ENCODE measurements around the gene NOTCH2. TPM values are rescaled to one million over a fixed set of nuclear protein-coding genes. Genes with fewer than 3 reads are reported as not detected.
"Not testable (repeated sequence)": the region's sequence is repeated elsewhere in the genome, so short reads cannot be mapped to it uniquely, and the experiment has no call there.

The NOTCH2 gene
- total and polyA plus RNA-seq, 4 donors, result 8.7 to 55.3 (median 27.4) TPM

- H3K36me3 ChIP-seq (ENCODE audit: control insufficient read depth in 4 of 4, insufficient read depth in 3 of 4, low read depth in 1 of 4, low read length in 3 of 4); H3K9me3 ChIP-seq (ENCODE audit: control insufficient read depth in 4 of 4, low read length in 3 of 4); DNase-seq (ENCODE audit: low spot score); H3K4me1 ChIP-seq (ENCODE audit: control insufficient read depth in 4 of 4, insufficient read depth in 4 of 4, low read length in 3 of 4); H3K27ac ChIP-seq (ENCODE audit: low read depth in 1 of 2, low read length in 2 of 2); H3K4me3 ChIP-seq (ENCODE audit: low read depth in 1 of 3, low read length in 3 of 3); H3K27me3 ChIP-seq (ENCODE audit: control insufficient read depth in 4 of 4, insufficient read depth in 4 of 4, low read length in 3 of 4); H3K9ac ChIP-seq (ENCODE audit: low read depth in 1 of 2, low read length in 2 of 2): not testable (repeated sequence)
- 94% methylated on average over 7 of the region's 10 CpGs for WGBS
Observed at GRCh38 chr1:120109180-120109579, 39.7 kb upstream of the NOTCH2 start.

GRCh38 chr1:120105288-120105687 is 35.8 kb upstream of the NOTCH2 start:
- 82% methylated on average over 1 of the region's 2 CpGs for WGBS
- H3K9me3 ChIP-seq (ENCODE audit: control insufficient read depth in 4 of 4, low read length in 3 of 4); H3K9ac ChIP-seq (ENCODE audit: low read depth in 1 of 2, low read length in 2 of 2); H3K4me1 ChIP-seq (ENCODE audit: control insufficient read depth in 4 of 4, insufficient read depth in 4 of 4, low read length in 3 of 4); H3K27me3 ChIP-seq (ENCODE audit: control insufficient read depth in 4 of 4, insufficient read depth in 4 of 4, low read length in 3 of 4); H3K36me3 ChIP-seq (ENCODE audit: control insufficient read depth in 4 of 4, insufficient read depth in 3 of 4, low read depth in 1 of 4, low read length in 3 of 4); H3K27ac ChIP-seq (ENCODE audit: low read depth in 1 of 2, low read length in 2 of 2); DNase-seq (ENCODE audit: low spot score); H3K4me3 ChIP-seq (ENCODE audit: low read depth in 1 of 3, low read length in 3 of 3): not testable (repeated sequence)

GRCh38 chr1:120103768-120104167 is 34.3 kb upstream of the NOTCH2 start:
- H3K9me3 ChIP-seq (ENCODE audit: control insufficient read depth in 4 of 4, low read length in 3 of 4); H3K4me3 ChIP-seq (ENCODE audit: low read depth in 1 of 3, low read length in 3 of 3); H3K9ac ChIP-seq (ENCODE audit: low read depth in 1 of 2, low read length in 2 of 2); H3K36me3 ChIP-seq (ENCODE audit: control insufficient read depth in 4 of 4, insufficient read depth in 3 of 4, low read depth in 1 of 4, low read length in 3 of 4); DNase-seq (ENCODE audit: low spot score); H3K27ac ChIP-seq (ENCODE audit: low read depth in 1 of 2, low read length in 2 of 2); H3K4me1 ChIP-seq (ENCODE audit: control insufficient read depth in 4 of 4, insufficient read depth in 4 of 4, low read length in 3 of 4); H3K27me3 ChIP-seq (ENCODE audit: control insufficient read depth in 4 of 4, insufficient read depth in 4 of 4, low read length in 3 of 4): not testable (repeated sequence)
- no CpG with 5 or more reads among the region's 3 CpGs for WGBS

- H3K4me1 ChIP-seq (ENCODE audit: control insufficient read depth in 4 of 4, insufficient read depth in 4 of 4, low read length in 3 of 4); H3K27ac ChIP-seq (ENCODE audit: low read depth in 1 of 2, low read length in 2 of 2); H3K9me3 ChIP-seq (ENCODE audit: control insufficient read depth in 4 of 4, low read length in 3 of 4); H3K27me3 ChIP-seq (ENCODE audit: control insufficient read depth in 4 of 4, insufficient read depth in 4 of 4, low read length in 3 of 4); H3K9ac ChIP-seq (ENCODE audit: low read depth in 1 of 2, low read length in 2 of 2); H3K36me3 ChIP-seq (ENCODE audit: control insufficient read depth in 4 of 4, insufficient read depth in 3 of 4, low read depth in 1 of 4, low read length in 3 of 4); H3K4me3 ChIP-seq (ENCODE audit: low read depth in 1 of 3, low read length in 3 of 3); DNase-seq (ENCODE audit: low spot score): not testable (repeated sequence)
- 92% methylated on average over 1 of the region's 1 CpG for WGBS
Observed at GRCh38 chr1:120101593-120101992, 32.1 kb upstream of the NOTCH2 start.

- H3K4me3 ChIP-seq (ENCODE audit: low read depth in 1 of 3, low read length in 3 of 3); H3K4me1 ChIP-seq (ENCODE audit: control insufficient read depth in 4 of 4, insufficient read depth in 4 of 4, low read length in 3 of 4); H3K9ac ChIP-seq (ENCODE audit: low read depth in 1 of 2, low read length in 2 of 2); H3K9me3 ChIP-seq (ENCODE audit: control insufficient read depth in 4 of 4, low read length in 3 of 4); H3K27me3 ChIP-seq (ENCODE audit: control insufficient read depth in 4 of 4, insufficient read depth in 4 of 4, low read length in 3 of 4); H3K27ac ChIP-seq (ENCODE audit: low read depth in 1 of 2, low read length in 2 of 2); DNase-seq (ENCODE audit: low spot score); H3K36me3 ChIP-seq (ENCODE audit: control insufficient read depth in 4 of 4, insufficient read depth in 3 of 4, low read depth in 1 of 4, low read length in 3 of 4): not testable (repeated sequence)
- 58% methylated on average over 1 of the region's 1 CpG for WGBS
Observed at GRCh38 chr1:120100590-120100989, 31.1 kb upstream of the NOTCH2 start.

- not testable (repeated sequence) for DNase-seq (ENCODE audit: low spot score); H3K4me3 ChIP-seq (ENCODE audit: low read depth in 1 of 3, low read length in 3 of 3); H3K9ac ChIP-seq (ENCODE audit: low read depth in 1 of 2, low read length in 2 of 2); H3K27me3 ChIP-seq (ENCODE audit: control insufficient read depth in 4 of 4, insufficient read depth in 4 of 4, low read length in 3 of 4); H3K4me1 ChIP-seq (ENCODE audit: control insufficient read depth in 4 of 4, insufficient read depth in 4 of 4, low read length in 3 of 4); H3K27ac ChIP-seq (ENCODE audit: low read depth in 1 of 2, low read length in 2 of 2); H3K9me3 ChIP-seq (ENCODE audit: control insufficient read depth in 4 of 4, low read length in 3 of 4); H3K36me3 ChIP-seq (ENCODE audit: control insufficient read depth in 4 of 4, insufficient read depth in 3 of 4, low read depth in 1 of 4, low read length in 3 of 4)
- WGBS, result 96% methylated on average over 1 of the region's 6 CpGs
Observed at GRCh38 chr1:120098986-120099759, 29.7 kb upstream of the NOTCH2 start.

GRCh38 chr1:120096981-120097545 is 27.6 kb upstream of the NOTCH2 start:
- H3K4me1 ChIP-seq (ENCODE audit: control insufficient read depth in 4 of 4, insufficient read depth in 4 of 4, low read length in 3 of 4); H3K9ac ChIP-seq (ENCODE audit: low read depth in 1 of 2, low read length in 2 of 2); H3K27ac ChIP-seq (ENCODE audit: low read depth in 1 of 2, low read length in 2 of 2); H3K4me3 ChIP-seq (ENCODE audit: low read depth in 1 of 3, low read length in 3 of 3); DNase-seq (ENCODE audit: low spot score); H3K36me3 ChIP-seq (ENCODE audit: control insufficient read depth in 4 of 4, insufficient read depth in 3 of 4, low read depth in 1 of 4, low read length in 3 of 4); H3K27me3 ChIP-seq (ENCODE audit: control insufficient read depth in 4 of 4, insufficient read depth in 4 of 4, low read length in 3 of 4); H3K9me3 ChIP-seq (ENCODE audit: control insufficient read depth in 4 of 4, low read length in 3 of 4): not testable (repeated sequence)
- 56% methylated on average over 1 of the region's 1 CpG for WGBS

- not testable (repeated sequence) for H3K9me3 ChIP-seq (ENCODE audit: control insufficient read depth in 4 of 4, low read length in 3 of 4); H3K4me1 ChIP-seq (ENCODE audit: control insufficient read depth in 4 of 4, insufficient read depth in 4 of 4, low read length in 3 of 4); H3K4me3 ChIP-seq (ENCODE audit: low read depth in 1 of 3, low read length in 3 of 3); H3K27ac ChIP-seq (ENCODE audit: low read depth in 1 of 2, low read length in 2 of 2); H3K27me3 ChIP-seq (ENCODE audit: control insufficient read depth in 4 of 4, insufficient read depth in 4 of 4, low read length in 3 of 4); H3K36me3 ChIP-seq (ENCODE audit: control insufficient read depth in 4 of 4, insufficient read depth in 3 of 4, low read depth in 1 of 4, low read length in 3 of 4); DNase-seq (ENCODE audit: low spot score); H3K9ac ChIP-seq (ENCODE audit: low read depth in 1 of 2, low read length in 2 of 2)
- 95% methylated on average over 2 of the region's 4 CpGs for WGBS
Observed at GRCh38 chr1:120093548-120094181, 24.2 kb upstream of the NOTCH2 start.
